ENCODE data around the gene ENG. TPM values are rescaled to one million over a fixed set of nuclear protein-coding genes. Genes with fewer than 3 reads are reported as not detected.
A peak's percentile ranks its signal among the peaks of the same experiment; 100 is the strongest.

ENG gene
- total and polyA plus RNA-seq, 4 donors: 46.1 to 538 (median 265) TPM

- H3K9me3 ChIP-seq (ENCODE audit: control insufficient read depth, low read length): no peaks in the 10 kb centered on the region
- peaks cover 0 to 2% of the 10 kb centered on the region in 2 donors for H3K36me3 ChIP-seq (ENCODE audit: control insufficient read depth in 1 of 2, insufficient read depth in 2 of 2, low read length in 1 of 2)
- H3K27ac ChIP-seq (ENCODE audit: low read depth in 1 of 2, low read length in 2 of 2): no peak overlapping the region
- H3K4me3 ChIP-seq (ENCODE audit: low read length in 2 of 2): no peak overlapping the region
- no peaks in the 10 kb centered on the region for H3K27me3 ChIP-seq (ENCODE audit: control insufficient read depth in 1 of 2, insufficient read depth in 2 of 2, low read length in 1 of 2)
- WGBS, 2 donors: 1 to 3% methylated on average over 1 of the region's 1 CpG
- peaks cover 0 to 3% of the 10 kb centered on the region in 2 donors for H3K4me1 ChIP-seq (ENCODE audit: control insufficient read depth in 1 of 2, insufficient read depth in 2 of 2, low read length in 2 of 2)
- intact Hi-C loops (cut with DNase I): no loop called here
- DNase-seq (no peak), ATAC-seq (ENCODE audit: low FRiP score) (no peak)
Measured at GRCh38 chr9:127833555-127833954, 20.9 kb downstream of the ENG start.

- H3K9me3 ChIP-seq (ENCODE audit: control insufficient read depth, low read length): no peaks in the 10 kb centered on the region
- ATAC-seq (ENCODE audit: low FRiP score) (no peak), DNase-seq (peak in 1 of 2 donors; percentile 70)
- no peaks in the 10 kb centered on the region for H3K27me3 ChIP-seq (ENCODE audit: control insufficient read depth in 1 of 2, insufficient read depth in 2 of 2, low read length in 1 of 2)
- H3K4me1 ChIP-seq (ENCODE audit: control insufficient read depth in 1 of 2, insufficient read depth in 2 of 2, low read length in 2 of 2): peaks cover 0 to 2% of the 10 kb centered on the region in 2 donors
- H3K4me3 ChIP-seq (ENCODE audit: low read length in 2 of 2): no peak overlapping the region
- peaks cover 0 to 2% of the 10 kb centered on the region in 2 donors for H3K36me3 ChIP-seq (ENCODE audit: control insufficient read depth in 1 of 2, insufficient read depth in 2 of 2, low read length in 1 of 2)
- intact Hi-C loops (cut with DNase I): no loop called here
- 8 to 9% methylated on average over 7 of the region's 7 CpGs for WGBS, 2 donors
- peak overlapping the region in 1 of 2 donors; percentile 65 for H3K27ac ChIP-seq (ENCODE audit: low read depth in 1 of 2, low read length in 2 of 2)
Measured at GRCh38 chr9:127832248-127832647, 22.2 kb downstream of the ENG start.

GRCh38 chr9:127829205-127829906 is 25.1 kb downstream of the ENG start:
- H3K27ac ChIP-seq (ENCODE audit: low read depth in 1 of 2, low read length in 2 of 2): peak overlapping the region in 1 of 2 donors; percentile 9
- no peaks in the 10 kb centered on the region for H3K27me3 ChIP-seq (ENCODE audit: control insufficient read depth in 1 of 2, insufficient read depth in 2 of 2, low read length in 1 of 2)
- ATAC-seq (ENCODE audit: low FRiP score) (no peak), DNase-seq (no peak)
- H3K4me1 ChIP-seq (ENCODE audit: control insufficient read depth in 1 of 2, insufficient read depth in 2 of 2, low read length in 2 of 2): no peaks in the 10 kb centered on the region
- peaks cover 0 to 2% of the 10 kb centered on the region in 2 donors for H3K36me3 ChIP-seq (ENCODE audit: control insufficient read depth in 1 of 2, insufficient read depth in 2 of 2, low read length in 1 of 2)
- intact Hi-C loops (cut with DNase I): loop anchor here (5.0 kb wide), 2 partner anchors 33 to 43 kb away; no protein-coding TSS in a partner anchor
- no peaks in the 10 kb centered on the region for H3K9me3 ChIP-seq (ENCODE audit: control insufficient read depth, low read length)
- WGBS, 2 donors: 80 to 84% methylated on average over 6 of the region's 6 CpGs
- H3K4me3 ChIP-seq (ENCODE audit: low read length in 2 of 2): no peak overlapping the region

GRCh38 chr9:127828262-127829031 is 26.0 kb downstream of the ENG start:
- WGBS, 2 donors: 16 to 21% methylated on average over 32 to 34 of the region's 34 CpGs
- H3K27ac ChIP-seq (ENCODE audit: low read depth in 1 of 2, low read length in 2 of 2): peak overlapping the region; percentile 29 to 70

GRCh38 chr9:127826253-127826913 is 28.1 kb downstream of the ENG start:
- DNase-seq (no peak), ATAC-seq (ENCODE audit: low FRiP score) (no peak)
- intact Hi-C loops (cut with DNase I): loop anchor here (5.0 kb wide), 2 partner anchors 36 to 46 kb away; no protein-coding TSS in a partner anchor
- no peak overlapping the region for H3K4me3 ChIP-seq (ENCODE audit: low read length in 2 of 2)
- H3K27me3 ChIP-seq (ENCODE audit: control insufficient read depth in 1 of 2, insufficient read depth in 2 of 2, low read length in 1 of 2): no peaks in the 10 kb centered on the region
- no peaks in the 10 kb centered on the region for H3K4me1 ChIP-seq (ENCODE audit: control insufficient read depth in 1 of 2, insufficient read depth in 2 of 2, low read length in 2 of 2)
- no peaks in the 10 kb centered on the region for H3K9me3 ChIP-seq (ENCODE audit: control insufficient read depth, low read length)
- 61% methylated on average over 7 of the region's 7 CpGs for WGBS, 2 donors
- H3K27ac ChIP-seq (ENCODE audit: low read depth in 1 of 2, low read length in 2 of 2): no peak overlapping the region
- peaks cover 0 to 2% of the 10 kb centered on the region in 2 donors for H3K36me3 ChIP-seq (ENCODE audit: control insufficient read depth in 1 of 2, insufficient read depth in 2 of 2, low read length in 1 of 2)

More at GRCh38 chr9:127828262-127829031, 26.0 kb downstream of the ENG start:
- H3K4me3 ChIP-seq (ENCODE audit: low read length in 2 of 2): no peak overlapping the region
- H3K9me3 ChIP-seq (ENCODE audit: control insufficient read depth, low read length): no peaks in the 10 kb centered on the region
- peak; percentile 90 for ATAC-seq (ENCODE audit: low FRiP score)
- peaks cover 0 to 2% of the 10 kb centered on the region in 2 donors for H3K36me3 ChIP-seq (ENCODE audit: control insufficient read depth in 1 of 2, insufficient read depth in 2 of 2, low read length in 1 of 2)
- intact Hi-C loops (cut with DNase I): loop anchor here (5.0 kb wide), 2 partner anchors 34 to 44 kb away; no protein-coding TSS in a partner anchor
- no peaks in the 10 kb centered on the region for H3K27me3 ChIP-seq (ENCODE audit: control insufficient read depth in 1 of 2, insufficient read depth in 2 of 2, low read length in 1 of 2)
- peak; percentile 94 to 95 for DNase-seq
- no peaks in the 10 kb centered on the region for H3K4me1 ChIP-seq (ENCODE audit: control insufficient read depth in 1 of 2, insufficient read depth in 2 of 2, low read length in 2 of 2)

GRCh38 chr9:127825319-127826051 is 29.0 kb downstream of the ENG start:
- intact Hi-C loops (cut with DNase I): loop anchor here (1.0 to 5.0 kb wide), 3 partner anchors 17 to 47 kb away; no protein-coding TSS in a partner anchor

GRCh38 chr9:127822108-127822507 is 32.4 kb downstream of the ENG start:
- DNase-seq (no peak), ATAC-seq (ENCODE audit: low FRiP score) (no peak)
- WGBS, 2 donors: 29 to 33% methylated on average over 4 of the region's 4 CpGs
- intact Hi-C loops (cut with DNase I): no loop called here
- H3K4me1 ChIP-seq (ENCODE audit: control insufficient read depth in 1 of 2, insufficient read depth in 2 of 2, low read length in 2 of 2): no peaks in the 10 kb centered on the region
- no peak overlapping the region for H3K4me3 ChIP-seq (ENCODE audit: low read length in 2 of 2)
- H3K36me3 ChIP-seq (ENCODE audit: control insufficient read depth in 1 of 2, insufficient read depth in 2 of 2, low read length in 1 of 2): peaks cover 0 to 6% of the 10 kb centered on the region in 2 donors
- no peak overlapping the region for H3K27ac ChIP-seq (ENCODE audit: low read depth in 1 of 2, low read length in 2 of 2)
- no peaks in the 10 kb centered on the region for H3K27me3 ChIP-seq (ENCODE audit: control insufficient read depth in 1 of 2, insufficient read depth in 2 of 2, low read length in 1 of 2)
- H3K9me3 ChIP-seq (ENCODE audit: control insufficient read depth, low read length): no peaks in the 10 kb centered on the region

More at GRCh38 chr9:127825319-127826051, 29.0 kb downstream of the ENG start:
- ATAC-seq (ENCODE audit: low FRiP score): no peak
- H3K27ac ChIP-seq (ENCODE audit: low read depth in 1 of 2, low read length in 2 of 2): no peak overlapping the region
- DNase-seq: no peak
- H3K9me3 ChIP-seq (ENCODE audit: control insufficient read depth, low read length): no peaks in the 10 kb centered on the region
- WGBS, 2 donors: 64 to 68% methylated on average over 31 to 42 of the region's 42 CpGs
- H3K27me3 ChIP-seq (ENCODE audit: control insufficient read depth in 1 of 2, insufficient read depth in 2 of 2, low read length in 1 of 2): no peaks in the 10 kb centered on the region
- H3K4me3 ChIP-seq (ENCODE audit: low read length in 2 of 2): no peak overlapping the region
- peaks cover 0 to 2% of the 10 kb centered on the region in 2 donors for H3K36me3 ChIP-seq (ENCODE audit: control insufficient read depth in 1 of 2, insufficient read depth in 2 of 2, low read length in 1 of 2)
- no peaks in the 10 kb centered on the region for H3K4me1 ChIP-seq (ENCODE audit: control insufficient read depth in 1 of 2, insufficient read depth in 2 of 2, low read length in 2 of 2)

GRCh38 chr9:127818574-127818973 is 35.9 kb downstream of the ENG start:
- 91 to 93% methylated on average over 5 to 11 of the region's 11 CpGs for WGBS, 2 donors
- intact Hi-C loops (cut with DNase I): no loop called here
- no peaks in the 10 kb centered on the region for H3K9me3 ChIP-seq (ENCODE audit: control insufficient read depth, low read length)
- no peak overlapping the region for H3K27ac ChIP-seq (ENCODE audit: low read depth in 1 of 2, low read length in 2 of 2)
- H3K27me3 ChIP-seq (ENCODE audit: control insufficient read depth in 1 of 2, insufficient read depth in 2 of 2, low read length in 1 of 2): no peaks in the 10 kb centered on the region
- ATAC-seq (ENCODE audit: low FRiP score) (no peak), DNase-seq (no peak)
- H3K4me3 ChIP-seq (ENCODE audit: low read length in 2 of 2): no peak overlapping the region
- H3K36me3 ChIP-seq (ENCODE audit: control insufficient read depth in 1 of 2, insufficient read depth in 2 of 2, low read length in 1 of 2): peaks cover 0 to 11% of the 10 kb centered on the region in 2 donors
- no peaks in the 10 kb centered on the region for H3K4me1 ChIP-seq (ENCODE audit: control insufficient read depth in 1 of 2, insufficient read depth in 2 of 2, low read length in 2 of 2)
